Spleen (tissue), 11 donors: ENCODE data around the gene MROH7. TPM values are rescaled to one million over a fixed set of nuclear protein-coding genes. Genes with fewer than 3 reads are reported as not detected.

Experiments
- DNase-seq: peaks from one replicate; pipeline ENCODE4 v3.0.0-alpha.2; 2020
- H3K27ac ChIP-seq, 8 donors: fragments of 200-600 bp; sonication (generic) in 7 of 8; 1 replicate in 4 of 8; 2 replicates in 4 of 8; pipeline versions ENCODE4 v1.5.0 to v1.8.0; 2016 to 2021; ENCODE audit warnings: inconsistent platforms in 4 of 8, mild to moderate bottlenecking in 4 of 8, moderate library complexity in 1 of 8
- H3K27me3 ChIP-seq, 7 donors: fragments of 200-600 bp; sonication (generic) in 6 of 7; replicated peaks in 1 of 7; 1 replicate in 4 of 7; 2 replicates in 3 of 7; pipeline versions ENCODE4 v1.5.0 to v1.8.0; 2016 to 2021; ENCODE audit warnings: inconsistent platforms in 3 of 7, mild to moderate bottlenecking in 1 of 7
- H3K36me3 ChIP-seq, 6 donors: fragments of 200-600 bp; sonication (generic) in 5 of 6; 1 replicate in 4 of 6; 2 replicates in 2 of 6; pipeline versions ENCODE4 v1.5.0 to v1.8.0; 2016 to 2021; ENCODE audit warnings: inconsistent platforms in 2 of 6
- H3K4me1 ChIP-seq, 6 donors: fragments of 200-600 bp; sonication (generic) in 5 of 6; 1 replicate in 3 of 6; 2 replicates in 3 of 6; pipeline versions ENCODE4 v1.5.0 to v1.8.0; 2016 to 2021; ENCODE audit warnings: inconsistent platforms in 3 of 6
- H3K4me3 ChIP-seq, 8 donors: fragments of 200-600 bp; sonication (generic) in 7 of 8; 1 replicate in 4 of 8; 2 replicates in 4 of 8; pipeline versions ENCODE4 v1.5.0 to v1.8.0; 2016 to 2021; ENCODE audit warnings: inconsistent platforms in 4 of 8, mild to moderate bottlenecking in 4 of 8, moderate library complexity in 2 of 8
- H3K9me3 ChIP-seq, 8 donors: fragments of 200-600 bp; sonication (generic) in 7 of 8; 1 replicate in 4 of 8; 2 replicates in 4 of 8; pipeline versions ENCODE4 v1.5.0 to v1.8.0; 2016 to 2021; ENCODE audit warnings: inconsistent platforms in 4 of 8
- CTCF ChIP-seq, 11 experiments: fragments of 200-600 bp in 7 of 11; fragments of 450-650 bp in 4 of 11; sonication (generic) in 4 of 11; IDR thresholded peaks in 8 of 11; conservative IDR thresholded peaks in 3 of 11; 1 replicate in 7 of 11; 2 replicates in 4 of 11; pipeline versions ENCODE4 v1.4.0 to v1.8.0; 2016 to 2021; ENCODE audit warnings: antibody characterized with exemption in 11 of 11, inconsistent platforms in 4 of 11, mild to moderate bottlenecking in 1 of 11
- POLR2A ChIP-seq, 3 donors: fragments of 450-650 bp; IDR thresholded peaks; one replicate each; pipeline ENCODE4 v1.5.1; 2017; ENCODE audit warnings: antibody characterized with exemption in 3 of 3, mild to moderate bottlenecking in 1 of 3
- POLR2AphosphoS5 ChIP-seq, 3 donors: sonication (generic); formaldehyde crosslinking; IDR thresholded peaks; one replicate each; pipeline ENCODE4 v1.5.1; 2017; ENCODE audit warnings: antibody characterized with exemption in 3 of 3
- WGBS, 5 donors: extraction: QIAGEN DNeasy Blood & Tissue Kit in 3 of 5; methylation state at CpG; one replicate each; pipeline versions ENCODE4 v1.1.5 to v1.1.7; 2013 to 2018; 5-methylcytosine and 5-hydroxymethylcytosine counted together
- intact Hi-C: fragments of 100-400 bp; cut with DNase I; formaldehyde crosslinking; loops from one replicate; pipeline ENCODE4 v1.15.0; 2023; ENCODE audit warnings: low total_unique reads
- polyA plus RNA-seq, 3 donors: library from polyadenylated mRNA; stranded (reverse); fragments of 200-250 nt; gene quantifications; one replicate each; pipeline ENCODE4 v1.2.1, GENCODE V29; 2013
- total RNA-seq, 7 donors: library from RNA; depleted of rRNA in 3 of 7; stranded (reverse); fragments of >200 nt in 3 of 7; fragmentation: NEBNext Ultra II Directional in 4 of 7; extraction: Animal tissue kit (Norgen Biotek cat#: 25700) in 4 of 7; gene quantifications; one replicate each; pipeline versions ENCODE4 v1.1.0 to v1.2.1, GENCODE V29; 2016 to 2021
- donor health status: healthy with polysubstance abuse.
- donor health status: DM: no; HTN: no; CAD: no; lungs with moderate emphysema.
- donor health status: DM: no; HTN: no; CAD: no.
- donor health status: Bipolar disorder and iron deficiency.
- donor health status: healthy.
- donor health status: DM: no; HTN: no; CAD: no.
- donor health status: DM: yes; HTN: yes; CAD: no.

Gene MROH7
- total and polyA plus RNA-seq, 10 donors = 0.36 to 3.6 (median 1.4) TPM

DNA sequence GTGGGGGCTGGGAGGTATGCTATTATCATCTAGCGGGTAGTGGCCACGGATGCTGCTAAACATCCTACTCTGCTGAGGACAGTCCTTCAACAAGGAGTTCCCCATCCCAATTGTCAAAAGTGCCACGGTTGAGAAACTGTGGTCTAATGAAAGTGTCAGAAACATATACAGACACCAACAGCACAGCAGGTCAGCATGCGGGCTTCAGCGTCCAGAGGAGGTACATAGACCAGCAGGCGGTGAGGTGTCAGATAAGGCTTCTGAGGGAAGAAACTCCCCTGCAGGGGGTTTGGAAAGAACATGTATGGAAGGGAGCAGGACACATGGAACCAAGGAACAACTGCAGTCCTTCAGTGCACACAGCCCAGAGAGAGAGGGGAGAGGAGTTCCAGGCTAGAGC is 69.3 kb downstream of the MROH7 start:
- Histone ChIP-seq H3K36me3 (no peaks in the 10 kb centered on the region), H3K9me3 (no peaks in the 10 kb centered on the region), H3K27me3 (peaks cover 0 to 4% (median 0%) of the 10 kb centered on the region in 7 donors), H3K4me1 (peaks cover 0 to 9% (median 7%) of the 10 kb centered on the region in 6 donors), H3K4me3 (no peak overlapping the region), H3K27ac (no peak overlapping the region)
- no peak for TF ChIP-seq POLR2AphosphoS5 (IDR thresholded peaks at IDR 0.05)
- TF ChIP-seq POLR2A (IDR thresholded peaks at IDR 0.05) = no peak
- TF ChIP-seq CTCF (IDR thresholded peaks at IDR 0.05 in 8 of 11, conservative IDR thresholded peaks at IDR 0.05 in 3 of 11) = no peak
- whole genome bisulfite sequencing, 5 donors = 83 to 92% (median 89%) methylated on average over 6 of the region's 6 CpGs
- intact Hi-C loops = no loop called here
- no peak for DNase-seq

GRCh38 chr1:54711536-54711935 is 70.0 kb downstream of the MROH7 start:
- intact Hi-C loops = no loop called here
- Histone ChIP-seq H3K4me3 (no peak overlapping the region), H3K27ac (no peak overlapping the region), H3K4me1 (peaks cover 4 to 14% (median 12%) of the 10 kb centered on the region in 6 donors), H3K27me3 (peaks cover 0 to 4% (median 0%) of the 10 kb centered on the region in 7 donors), H3K9me3 (no peaks in the 10 kb centered on the region), H3K36me3 (no peaks in the 10 kb centered on the region)
- no peak for TF ChIP-seq CTCF (IDR thresholded peaks at IDR 0.05 in 8 of 11, conservative IDR thresholded peaks at IDR 0.05 in 3 of 11)
- TF ChIP-seq POLR2AphosphoS5 (IDR thresholded peaks at IDR 0.05) = no peak
- TF ChIP-seq POLR2A (IDR thresholded peaks at IDR 0.05) = no peak
- no peak for DNase-seq
- 87 to 94% (median 89%) methylated on average over 10 of the region's 10 CpGs for WGBS, 5 donors

DNA sequence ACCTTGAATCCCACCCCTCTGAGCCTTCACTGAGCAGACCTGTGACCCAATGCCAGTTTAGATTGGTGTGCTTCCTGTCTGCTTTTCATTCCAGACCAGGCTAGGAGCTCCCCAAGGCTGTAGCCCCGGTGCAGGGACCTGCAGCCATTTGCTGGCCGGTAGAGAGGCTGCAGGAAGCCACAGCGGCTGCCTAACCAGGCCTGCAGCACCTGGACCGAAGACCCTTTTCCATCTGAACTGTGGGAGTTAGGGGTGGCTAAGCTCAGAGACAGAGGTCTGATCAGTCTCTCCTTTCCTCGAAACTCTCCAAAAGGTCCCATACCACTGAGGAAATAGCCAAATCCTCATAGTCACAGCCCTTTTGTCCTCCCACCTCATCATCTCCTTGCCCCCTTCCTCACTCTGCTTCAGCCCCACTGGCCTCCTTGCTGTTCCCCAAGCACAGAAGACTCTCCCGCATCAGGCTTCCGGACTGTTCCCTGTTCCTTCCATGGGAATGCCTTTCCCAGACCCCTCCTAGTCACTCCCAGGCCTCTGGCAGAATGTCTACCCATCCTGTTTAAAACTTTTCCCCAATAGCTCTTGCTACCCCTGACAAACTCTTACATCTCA is 73.4 kb downstream of the MROH7 start:
- WGBS, 5 donors = 89 to 93% (median 92%) methylated on average over 7 of the region's 7 CpGs
- intact Hi-C loops = no loop called here

More for the DNA sequence above, 73.4 kb downstream of the MROH7 start:
- no peak for DNase-seq
- Histone ChIP-seq H3K9me3 (no peaks in the 10 kb centered on the region), H3K4me3 (peak overlapping the region; percentile 74 to 96 (median 86)), H3K36me3 (peaks cover 0 to 27% (median 19%) of the 10 kb centered on the region in 6 donors), H3K27me3 (no peaks in the 10 kb centered on the region), H3K4me1 (peaks cover 9 to 39% (median 29%) of the 10 kb centered on the region in 6 donors), H3K27ac (peak overlapping the region in 7 of 8 donors; percentile 63 to 88 (median 78))
- TF ChIP-seq POLR2AphosphoS5 (IDR thresholded peaks at IDR 0.05) = no peak
- no peak for TF ChIP-seq CTCF (IDR thresholded peaks at IDR 0.05 in 8 of 11, conservative IDR thresholded peaks at IDR 0.05 in 3 of 11)
- no peak for TF ChIP-seq POLR2A (IDR thresholded peaks at IDR 0.05)
